ENCODE data around the gene TP53. TPM values are rescaled to one million over a fixed set of nuclear protein-coding genes. Genes with fewer than 3 reads are reported as not detected.

TP53 gene
- total RNA-seq, 4 donors from 2014 or later: 16.4 to 66.4 (median 35.6) TPM

DNA sequence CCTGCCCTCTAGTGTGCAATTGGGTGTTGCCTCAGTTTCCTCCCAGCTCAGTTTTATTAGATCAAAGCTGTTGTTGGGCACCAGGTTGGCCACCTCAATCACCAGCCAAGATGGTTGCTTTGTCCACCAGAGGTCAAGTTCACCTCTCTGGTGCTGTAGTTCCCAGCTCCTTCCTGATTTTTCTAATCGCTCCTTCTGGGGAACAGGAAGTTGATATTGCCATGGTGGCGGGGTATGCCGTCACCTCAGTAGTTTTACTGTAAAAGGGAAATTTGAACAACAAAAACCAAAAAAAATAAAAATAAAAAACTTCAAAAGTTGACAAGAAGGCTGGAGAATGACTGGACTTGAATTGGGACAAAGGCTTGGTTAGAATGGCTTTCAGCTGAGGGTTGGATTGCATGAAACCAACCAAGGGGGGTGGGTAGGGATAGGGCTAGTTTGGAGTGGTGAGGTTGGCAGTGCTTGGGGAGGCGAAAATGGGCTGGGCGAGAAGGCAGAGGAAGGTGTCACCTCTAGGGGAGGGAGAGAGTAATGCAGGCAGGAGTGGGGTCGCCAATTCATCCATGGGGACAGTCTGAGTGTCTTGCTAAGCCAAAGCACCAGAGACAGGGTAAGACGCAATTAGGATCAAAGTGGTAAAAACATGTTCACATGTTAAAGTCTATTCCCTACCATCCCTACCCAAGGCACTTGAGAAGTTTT lies 23.9 kb upstream of the TP53 start:
- no peak for DNase-seq
- intact Hi-C loops (cut with DNase I): no loop called here
- no peaks in the 10 kb centered on the region for H3K36me3 ChIP-seq
- H3K9me3 ChIP-seq: no peaks in the 10 kb centered on the region
- H3K27me3 ChIP-seq: no peaks in the 10 kb centered on the region
- 78 to 87% methylated on average over 7 of the region's 7 CpGs for WGBS, 2 donors
- TF ChIP-seq, protein P1, sequence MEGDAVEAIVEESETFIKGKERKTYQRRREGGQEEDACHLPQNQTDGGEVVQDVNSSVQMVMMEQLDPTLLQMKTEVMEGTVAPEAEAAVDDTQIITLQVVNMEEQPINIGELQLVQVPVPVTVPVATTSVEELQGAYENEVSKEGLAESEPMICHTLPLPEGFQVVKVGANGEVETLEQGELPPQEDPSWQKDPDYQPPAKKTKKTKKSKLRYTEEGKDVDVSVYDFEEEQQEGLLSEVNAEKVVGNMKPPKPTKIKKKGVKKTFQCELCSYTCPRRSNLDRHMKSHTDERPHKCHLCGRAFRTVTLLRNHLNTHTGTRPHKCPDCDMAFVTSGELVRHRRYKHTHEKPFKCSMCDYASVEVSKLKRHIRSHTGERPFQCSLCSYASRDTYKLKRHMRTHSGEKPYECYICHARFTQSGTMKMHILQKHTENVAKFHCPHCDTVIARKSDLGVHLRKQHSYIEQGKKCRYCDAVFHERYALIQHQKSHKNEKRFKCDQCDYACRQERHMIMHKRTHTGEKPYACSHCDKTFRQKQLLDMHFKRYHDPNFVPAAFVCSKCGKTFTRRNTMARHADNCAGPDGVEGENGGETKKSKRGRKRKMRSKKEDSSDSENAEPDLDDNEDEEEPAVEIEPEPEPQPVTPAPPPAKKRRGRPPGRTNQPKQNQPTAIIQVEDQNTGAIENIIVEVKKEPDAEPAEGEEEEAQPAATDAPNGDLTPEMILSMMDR (IDR thresholded peaks at IDR 0.05): no peak
- no peak for TF ChIP-seq POLR2A (IDR thresholded peaks at IDR 0.05)
- H3K27ac ChIP-seq: no peak overlapping the region
- peaks cover under 1 to 2% of the 10 kb centered on the region in 2 donors for H3K4me1 ChIP-seq
- H3K4me3 ChIP-seq (replicated peaks in 1 of 3): no peak overlapping the region

DNA sequence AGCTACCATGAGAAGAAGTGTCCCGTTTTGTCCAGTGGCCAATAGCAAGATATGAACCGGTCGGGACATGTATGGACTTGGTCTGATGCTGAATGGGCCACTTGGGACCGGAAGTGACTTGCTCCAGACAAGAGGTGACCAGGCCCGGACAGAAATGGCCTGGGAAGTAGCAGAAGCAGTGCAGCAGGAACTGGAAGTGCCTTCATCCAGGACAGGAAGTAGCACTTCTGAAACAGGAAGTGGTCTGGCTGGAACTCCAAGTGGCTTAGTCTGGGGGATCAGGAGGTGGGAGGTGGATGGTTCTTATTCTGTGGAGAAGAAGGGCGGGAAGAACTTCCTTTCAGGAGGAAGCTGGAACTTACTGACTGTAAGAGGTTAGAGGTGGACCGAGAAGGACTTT lies 23.0 kb upstream of the TP53 start:
- peaks cover 4% of the 10 kb centered on the region for H3K27me3 ChIP-seq
- H3K4me1 ChIP-seq: peaks cover 1 to 2% of the 10 kb centered on the region in 2 donors
- WGBS, 2 donors: 68 to 69% methylated on average over 7 of the region's 7 CpGs
- DNase-seq: no peak
- TF ChIP-seq, protein P1 (IDR thresholded peaks at IDR 0.05): no peak
- TF ChIP-seq POLR2A (IDR thresholded peaks at IDR 0.05): no peak
- no peak overlapping the region for H3K4me3 ChIP-seq (replicated peaks in 1 of 3)
- intact Hi-C loops (cut with DNase I): no loop called here
- H3K9me3 ChIP-seq: no peaks in the 10 kb centered on the region
- H3K36me3 ChIP-seq: no peaks in the 10 kb centered on the region
- H3K27ac ChIP-seq: no peak overlapping the region

DNA sequence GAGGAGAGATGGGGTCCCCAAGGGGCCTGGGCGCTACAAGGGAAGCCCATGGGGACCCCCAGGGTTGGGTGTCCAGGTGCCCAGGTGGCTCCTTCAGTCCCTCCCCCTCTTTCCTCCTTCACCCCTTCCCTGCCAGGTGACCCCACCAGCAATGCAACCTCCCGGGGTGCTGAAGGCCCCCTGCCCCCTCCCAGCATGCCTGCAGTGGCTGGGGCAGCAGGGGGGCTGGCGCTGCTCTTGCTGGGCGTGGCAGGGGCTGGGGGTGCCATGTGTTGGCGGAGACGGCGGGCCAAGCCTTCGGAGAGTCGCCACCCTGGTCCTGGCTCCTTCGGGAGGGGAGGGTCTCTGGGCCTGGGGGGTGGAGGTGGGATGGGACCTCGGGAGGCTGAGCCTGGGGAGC lies 21.7 kb upstream of the TP53 start:
- no peaks in the 10 kb centered on the region for H3K36me3 ChIP-seq
- no peak overlapping the region for H3K4me3 ChIP-seq (replicated peaks in 1 of 3)
- no peak overlapping the region for H3K27ac ChIP-seq
- intact Hi-C loops (cut with DNase I): no loop called here
- no peak for TF ChIP-seq POLR2A (IDR thresholded peaks at IDR 0.05)
- TF ChIP-seq, protein P1 (IDR thresholded peaks at IDR 0.05): no peak
- H3K4me1 ChIP-seq: peaks cover 9 to 12% of the 10 kb centered on the region in 2 donors
- DNase-seq: no peak
- no peaks in the 10 kb centered on the region for H3K9me3 ChIP-seq
- 85 to 97% methylated on average over 10 to 11 of the region's 11 CpGs for WGBS, 2 donors
- peaks cover 8% of the 10 kb centered on the region for H3K27me3 ChIP-seq

DNA sequence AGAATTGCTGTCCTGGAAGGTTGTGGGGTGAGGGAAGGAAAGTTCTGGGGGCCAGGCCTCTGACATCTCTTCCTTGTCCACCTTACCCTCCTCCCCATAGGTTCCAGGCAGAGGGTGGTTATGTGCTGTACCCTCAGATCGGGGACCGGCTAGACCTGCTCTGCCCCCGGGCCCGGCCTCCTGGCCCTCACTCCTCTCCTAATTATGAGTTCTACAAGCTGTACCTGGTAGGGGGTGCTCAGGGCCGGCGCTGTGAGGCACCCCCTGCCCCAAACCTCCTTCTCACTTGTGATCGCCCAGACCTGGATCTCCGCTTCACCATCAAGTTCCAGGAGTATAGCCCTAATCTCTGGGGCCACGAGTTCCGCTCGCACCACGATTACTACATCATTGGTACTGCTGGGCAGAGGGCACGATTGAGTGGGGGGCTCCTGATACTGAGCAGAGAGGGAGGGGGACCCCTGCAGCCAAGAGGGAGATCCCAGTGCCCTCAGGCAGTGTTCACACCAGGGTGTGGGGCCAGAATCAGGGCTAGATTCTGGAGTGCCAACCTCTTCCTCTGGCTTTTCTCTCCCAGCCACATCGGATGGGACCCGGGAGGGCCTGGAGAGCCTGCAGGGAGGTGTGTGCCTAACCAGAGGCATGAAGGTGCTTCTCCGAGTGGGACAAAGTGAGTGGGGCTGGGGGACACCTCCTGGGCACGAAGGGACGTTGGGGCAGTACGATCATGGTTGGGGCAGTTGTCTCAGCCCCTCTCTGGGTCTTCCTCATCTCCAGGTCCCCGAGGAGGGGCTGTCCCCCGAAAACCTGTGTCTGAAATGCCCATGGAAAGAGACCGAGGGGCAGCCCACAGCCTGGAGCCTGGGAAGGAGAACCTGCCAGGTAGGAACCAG lies 20.8 kb upstream of the TP53 start:
- TF ChIP-seq POLR2A (IDR thresholded peaks at IDR 0.05): no peak
- TF ChIP-seq, protein P1 (IDR thresholded peaks at IDR 0.05): no peak
- intact Hi-C loops (cut with DNase I): no loop called here
- Histone ChIP-seq H3K4me3 (replicated peaks in 1 of 3) (no peak overlapping the region), H3K9me3 (no peaks in the 10 kb centered on the region), H3K27me3 (peaks cover 8% of the 10 kb centered on the region), H3K27ac (no peak overlapping the region), H3K36me3 (no peaks in the 10 kb centered on the region), H3K4me1 (peaks cover 9 to 12% of the 10 kb centered on the region in 2 donors)
- no peak for DNase-seq
- WGBS, 2 donors: 87 to 88% methylated on average over 20 of the region's 22 CpGs

DNA sequence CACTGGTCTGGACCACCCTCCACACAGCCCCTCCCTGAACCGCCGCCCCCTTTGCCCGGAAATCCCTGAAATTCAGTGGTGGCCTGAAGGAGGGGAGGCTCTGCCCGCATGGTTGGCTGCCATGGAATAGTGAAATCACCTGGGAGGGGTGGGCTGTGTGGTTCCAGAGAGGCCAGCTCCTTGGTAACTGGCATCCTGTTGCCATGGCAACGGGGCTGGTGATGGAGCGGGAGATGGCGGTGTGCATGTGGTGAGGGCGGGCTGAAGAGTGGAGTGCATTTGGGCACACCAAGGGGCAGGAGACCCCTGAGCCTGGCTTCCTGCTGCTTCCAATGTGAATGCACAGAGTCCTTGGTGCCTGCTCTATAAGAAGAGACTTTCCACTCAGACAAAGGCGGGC lies 20.2 kb upstream of the TP53 start:
- no peaks in the 10 kb centered on the region for H3K9me3 ChIP-seq
- DNase-seq: no peak
- 84% methylated on average over 9 of the region's 9 CpGs for WGBS, 2 donors
- no peak overlapping the region for H3K27ac ChIP-seq
- intact Hi-C loops (cut with DNase I): no loop called here
- H3K36me3 ChIP-seq: no peaks in the 10 kb centered on the region
- H3K4me1 ChIP-seq: peaks cover 9 to 12% of the 10 kb centered on the region in 2 donors
- TF ChIP-seq, protein P1 (IDR thresholded peaks at IDR 0.05): no peak
- TF ChIP-seq POLR2A (IDR thresholded peaks at IDR 0.05): no peak
- H3K27me3 ChIP-seq: peaks cover 8% of the 10 kb centered on the region
- H3K4me3 ChIP-seq (replicated peaks in 1 of 3): no peak overlapping the region

All from thyroid gland (tissue), 4 donors.